ENCODE measurements around the gene FNDC3B.

Gene FNDC3B

GRCh38 chr3:172174513-172175253, 135.3 kb downstream of the FNDC3B start:
- no peak for DNase-seq

- DNase-seq = no peak
Measured at GRCh38 chr3:172175254-172175599, 135.8 kb downstream of the FNDC3B start.

GRCh38 chr3:172176061-172176770, 136.8 kb downstream of the FNDC3B start:
- no peak for DNase-seq

- no peak for DNase-seq
Measured at GRCh38 chr3:172177046-172177445, 137.7 kb downstream of the FNDC3B start.

GRCh38 chr3:172177803-172178316, 138.5 kb downstream of the FNDC3B start:
- DNase-seq = no peak

- no peak for DNase-seq
Measured at GRCh38 chr3:172179680-172180399, 140.5 kb downstream of the FNDC3B start.

- DNase-seq = no peak
Measured at GRCh38 chr3:172180473-172180872, 141.1 kb downstream of the FNDC3B start.

- DNase-seq = no peak
Measured at GRCh38 chr3:172181932-172182586, 142.7 kb downstream of the FNDC3B start.

- DNase-seq = no peak
Measured at GRCh38 chr3:172182797-172183196, 143.4 kb downstream of the FNDC3B start.

GRCh38 chr3:172184106-172184822, 144.9 kb downstream of the FNDC3B start:
- DNase-seq = no peak

- no peak for DNase-seq
Measured at GRCh38 chr3:172185907-172186306, 146.5 kb downstream of the FNDC3B start.

GRCh38 chr3:172186607-172187006, 147.2 kb downstream of the FNDC3B start:
- DNase-seq = no peak

- no peak for DNase-seq
Measured at GRCh38 chr3:172187511-172187910, 148.1 kb downstream of the FNDC3B start.

- DNase-seq = no peak
Measured at GRCh38 chr3:172188511-172188910, 149.1 kb downstream of the FNDC3B start.

GRCh38 chr3:172189213-172189612, 149.8 kb downstream of the FNDC3B start:
- DNase-seq = no peak

GRCh38 chr3:172189987-172190603, 150.7 kb downstream of the FNDC3B start:
- no peak for DNase-seq

- DNase-seq = no peak
Measured at GRCh38 chr3:172190980-172191379, 151.6 kb downstream of the FNDC3B start.

GRCh38 chr3:172191629-172192028, 152.3 kb downstream of the FNDC3B start:
- no peak for DNase-seq

GRCh38 chr3:172192830-172193415, 153.5 kb downstream of the FNDC3B start:
- no peak for DNase-seq

- DNase-seq = no peak
Measured at GRCh38 chr3:172193436-172193835, 154.1 kb downstream of the FNDC3B start.

GRCh38 chr3:172194702-172195406, 155.5 kb downstream of the FNDC3B start:
- DNase-seq = peak; percentile 59

All from NCI-H1092 (cell line).